GM12878 (cell line): ENCODE data around the gene MVB12B.

Source experiments
- ATF3 ChIP-seq: IDR thresholded peaks from 2 replicates; pipeline ENCODE4 v1.6.1; 2011; ENCODE audit warnings: low read depth, mild to moderate bottlenecking, low read length, moderate library complexity, borderline replicate concordance; ENCODE audit errors: extremely low read depth
- CTCF ChIP-seq, 3 experiments: IDR thresholded peaks in 2 of 3; conservative IDR thresholded peaks in 1 of 3; 2 replicates each; pipeline ENCODE4 v1.5.1; 2011; ENCODE audit warnings: low read depth in 3 of 3, low read length in 3 of 3, mild to moderate bottlenecking in 3 of 3, control low read depth in 2 of 3, moderate library complexity in 2 of 3, inconsistent platforms in 1 of 3, mixed read lengths in 1 of 3; ENCODE audit not compliant: control insufficient read depth in 2 of 3, insufficient read depth in 1 of 3; ENCODE audit errors: extremely low read depth in 1 of 3
- CUX1 ChIP-seq: IDR thresholded peaks from 2 replicates; pipeline ENCODE4 v1.6.1; 2012; ENCODE audit warnings: improper control_type of control experiment, low read depth, low read length; ENCODE audit not compliant: insufficient replicate concordance
- E2F4 ChIP-seq: IDR thresholded peaks from 2 replicates; pipeline ENCODE4 v1.6.1; 2012; ENCODE audit warnings: low read depth, low read length, improper control_type of control experiment
- EP300 ChIP-seq, 2 experiments: fragments of 150-350 bp in 1 of 2; IDR thresholded peaks; 2 replicates each; pipeline ENCODE4 v1.6.1; 2011 to 2012; ENCODE audit warnings: low read depth in 2 of 2, low read length in 2 of 2, borderline replicate concordance in 1 of 2, improper control_type of control experiment in 1 of 2, inconsistent platforms in 1 of 2; ENCODE audit not compliant: control insufficient read depth in 1 of 2
- GABPA ChIP-seq: IDR thresholded peaks from 2 replicates; pipeline ENCODE4 v1.6.1; 2014; ENCODE audit warnings: antibody characterized with exemption, low read depth, mild to moderate bottlenecking, inconsistent platforms
- HDAC2 ChIP-seq: fragments of 200-600 bp; sonication (generic); IDR thresholded peaks from 2 replicates; pipeline ENCODE4 v1.6.1; 2017
- KLF5 ChIP-seq: fragments of 450-650 bp; IDR thresholded peaks from 2 replicates; pipeline ENCODE4 v1.6.1; 2014; ENCODE audit warnings: mild to moderate bottlenecking; ENCODE audit not compliant: partially characterized antibody
- MTA2 ChIP-seq: fragments of 450-650 bp; IDR thresholded peaks from 2 replicates; pipeline ENCODE4 v1.6.1; 2016; ENCODE audit warnings: low read depth, mild to moderate bottlenecking, moderate library complexity
- MXI1 ChIP-seq: fragments of 150-350 bp; IDR thresholded peaks from 2 replicates; pipeline ENCODE4 v1.6.1; 2011; ENCODE audit warnings: low read depth, mild to moderate bottlenecking, inconsistent platforms, low read length, improper control_type of control experiment
- NRF1 ChIP-seq: conservative IDR thresholded peaks from 2 replicates; pipeline ENCODE4 v1.6.1; 2011; ENCODE audit warnings: mild to moderate bottlenecking, low read depth, low read length, improper control_type of control experiment
- POLR2A ChIP-seq: IDR thresholded peaks from 2 replicates; pipeline ENCODE4 v1.6.1; 2011; ENCODE audit warnings: low read depth, mild to moderate bottlenecking, low read length
- SRF ChIP-seq, 2 experiments: IDR thresholded peaks; 2 replicates each; pipeline ENCODE4 v1.6.1; 2011; ENCODE audit warnings: low read depth in 2 of 2, low read length in 2 of 2, mild to moderate bottlenecking in 1 of 2, moderate library complexity in 1 of 2

- TF ChIP-seq E2F4: no peak
- TF ChIP-seq GABPA: no peak
- no peak for TF ChIP-seq EP300 (IDR thresholded peaks at IDR 0.05; ENCODE audit: borderline replicate concordance in 1 of 2, control insufficient read depth in 1 of 2, low read depth in 2 of 2, low read length in 2 of 2)
- TF ChIP-seq MXI1: no peak
- TF ChIP-seq CTCF (IDR thresholded peaks at IDR 0.05 in 2 of 3, conservative IDR thresholded peaks at IDR 0.05 in 1 of 3; ENCODE audit: control insufficient read depth in 2 of 3, extremely low read depth in 1 of 3, insufficient read depth in 1 of 3, low read depth in 3 of 3, low read length in 3 of 3): no peak
- no peak for TF ChIP-seq CUX1
- no peak for TF ChIP-seq HDAC2
- TF ChIP-seq SRF (IDR thresholded peaks at IDR 0.05; ENCODE audit: low read depth in 2 of 2, low read length in 2 of 2): no peak
- no peak for TF ChIP-seq KLF5
- TF ChIP-seq POLR2A: no peak
- TF ChIP-seq MTA2: no peak
- TF ChIP-seq ATF3: no peak
- TF ChIP-seq NRF1: no peak
Observed at GRCh38 chr9:126453156-126453963, 126.7 kb downstream of the MVB12B start.
